ENCODE data around the gene SSBP3. TPM values are rescaled to one million over a fixed set of nuclear protein-coding genes. Genes with fewer than 3 reads are reported as not detected.
"Not testable (repeated sequence)": the region's sequence is repeated elsewhere in the genome, so short reads cannot be mapped to it uniquely, and the experiment has no call there.

The SSBP3 gene
- 84.4 and 89.9 TPM in 2 replicates for total RNA-seq

DNA sequence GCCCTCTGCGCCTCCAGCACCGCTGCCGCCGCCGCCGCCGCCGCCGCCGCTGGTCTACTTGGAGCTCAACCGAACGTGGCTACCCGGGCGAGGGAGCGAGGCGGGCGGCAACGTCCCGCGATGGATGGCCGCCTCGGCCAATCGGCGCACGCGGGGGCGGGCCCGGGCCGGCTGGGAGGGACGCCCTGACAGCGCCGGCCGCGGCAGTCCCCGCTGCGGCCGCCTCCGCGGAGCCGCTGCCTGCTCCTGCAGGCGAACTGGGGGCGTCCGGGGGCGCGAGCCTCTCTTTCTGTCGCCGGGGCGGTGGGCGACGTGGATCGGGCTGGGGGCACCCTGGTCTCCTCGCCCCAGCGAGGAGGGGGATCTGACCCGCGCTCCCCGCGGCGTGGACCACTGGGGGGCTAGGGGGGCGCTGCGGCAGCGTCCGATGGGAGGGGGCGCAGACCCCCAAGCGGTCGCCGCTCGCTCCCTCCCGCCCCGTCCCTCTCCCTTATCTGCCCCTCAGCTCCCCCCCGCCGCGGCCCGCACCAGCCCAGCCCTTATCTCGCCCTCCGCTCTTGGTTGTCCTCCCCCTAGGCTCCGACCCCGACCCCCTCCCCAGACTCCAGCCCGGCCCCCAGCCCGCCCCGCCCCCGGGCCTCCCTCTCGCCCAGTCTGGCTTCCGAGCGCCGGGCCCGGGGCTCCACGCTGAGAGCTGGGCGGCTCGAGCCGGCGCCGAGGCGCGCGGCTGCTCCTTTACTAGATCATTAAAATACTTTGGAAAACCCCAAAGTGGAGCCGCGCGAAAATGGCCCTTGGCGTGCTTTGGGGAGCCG is at the start of gene SSBP3:
TSS of gene SSBP3 (minus strand) at position 56 of the 815 bp plus-strand sequence.
- H3K27ac Mint-ChIP-seq, result peak within 1 kb of the TSS; percentile 94
- no peaks in the 10 kb centered on the region for H3K9me3 Mint-ChIP-seq
- H3K4me3 Mint-ChIP-seq (ENCODE audit: low read depth), result peak within 1 kb of the TSS; percentile 90
- H3K36me3 Mint-ChIP-seq (ENCODE audit: low read depth), result peaks cover 33% of the 10 kb centered on the region
- H3K27me3 Mint-ChIP-seq (ENCODE audit: low read depth), result no peaks in the 10 kb centered on the region
- intact Hi-C loops (cut with micrococcal nuclease), result loop anchor here (1.0 to 10.0 kb wide), 7 partner anchors 82 to 480 kb away; partner anchors contain the start of genes DHCR24, IFT25, LRRC42 and TCEANC2
- DNase-seq (ENCODE audit: low spot score), result peak; percentile 91
- peaks cover 58% of the 10 kb centered on the region for H3K4me1 Mint-ChIP-seq (ENCODE audit: low read depth)

DNA sequence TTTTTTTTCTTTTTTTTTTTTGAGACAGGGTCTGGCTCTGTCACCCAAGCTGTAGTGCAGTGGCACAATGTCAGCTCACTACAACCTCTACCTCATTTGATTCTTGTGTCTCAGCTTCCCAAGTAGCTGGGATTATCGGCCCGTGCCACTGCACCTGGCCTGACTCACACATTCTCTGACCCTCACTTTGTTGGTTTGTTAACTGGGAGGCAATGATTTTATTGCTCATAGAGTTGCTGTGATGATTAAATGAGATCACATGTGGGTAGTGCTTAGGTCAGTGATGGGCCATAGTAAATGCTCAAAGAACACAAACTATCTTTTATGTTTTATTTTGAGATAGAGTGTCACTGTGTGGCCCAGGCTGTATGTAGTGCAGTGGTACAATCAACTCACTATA is 47.3 kb upstream of the SSBP3 start:
- no peaks in the 10 kb centered on the region for H3K36me3 Mint-ChIP-seq (ENCODE audit: low read depth)
- DNase-seq (ENCODE audit: low spot score), result no peak
- H3K4me3 Mint-ChIP-seq (ENCODE audit: low read depth), result no peak overlapping the region
- H3K27ac Mint-ChIP-seq, result no peak overlapping the region
- peaks cover 7% of the 10 kb centered on the region for H3K27me3 Mint-ChIP-seq (ENCODE audit: low read depth)
- H3K4me1 Mint-ChIP-seq (ENCODE audit: low read depth), result no peaks in the 10 kb centered on the region
- intact Hi-C loops (cut with micrococcal nuclease), result no loop called here
- no peaks in the 10 kb centered on the region for H3K9me3 Mint-ChIP-seq

DNA sequence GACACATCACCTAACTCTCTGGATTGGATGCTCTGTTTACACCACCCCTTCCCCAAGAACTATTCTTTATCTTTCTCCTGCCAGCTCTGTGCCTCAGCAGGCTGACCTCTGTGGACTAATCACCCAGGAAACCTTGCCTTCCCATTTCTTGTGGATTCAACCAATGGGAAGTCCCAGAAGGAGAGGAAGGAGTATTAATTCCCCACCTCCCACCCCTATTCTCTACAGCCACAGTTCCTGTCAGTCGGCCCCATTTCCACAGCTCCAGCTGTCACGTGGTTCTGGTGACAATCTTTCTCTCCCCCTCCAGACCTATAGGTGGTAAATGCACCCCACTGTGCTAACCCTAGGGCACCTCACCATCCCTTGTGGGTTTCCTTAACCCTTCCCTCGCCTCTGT is 46.8 kb upstream of the SSBP3 start:
- no peaks in the 10 kb centered on the region for H3K4me1 Mint-ChIP-seq (ENCODE audit: low read depth)
- DNase-seq (ENCODE audit: low spot score), result no peak
- intact Hi-C loops (cut with micrococcal nuclease), result no loop called here
- peaks cover 7% of the 10 kb centered on the region for H3K27me3 Mint-ChIP-seq (ENCODE audit: low read depth)
- H3K4me3 Mint-ChIP-seq (ENCODE audit: low read depth), result no peak overlapping the region
- no peaks in the 10 kb centered on the region for H3K9me3 Mint-ChIP-seq
- H3K27ac Mint-ChIP-seq, result no peak overlapping the region
- no peaks in the 10 kb centered on the region for H3K36me3 Mint-ChIP-seq (ENCODE audit: low read depth)

GRCh38 chr1:54449431-54449830 is 43.2 kb upstream of the SSBP3 start:
- H3K4me3 Mint-ChIP-seq (ENCODE audit: low read depth); H3K4me1 Mint-ChIP-seq (ENCODE audit: low read depth); H3K9me3 Mint-ChIP-seq; DNase-seq (ENCODE audit: low spot score); H3K27ac Mint-ChIP-seq; intact Hi-C loops (cut with micrococcal nuclease); H3K36me3 Mint-ChIP-seq (ENCODE audit: low read depth): not testable (repeated sequence)
- peaks cover 18% of the 10 kb centered on the region for H3K27me3 Mint-ChIP-seq (ENCODE audit: low read depth)

- intact Hi-C loops (cut with micrococcal nuclease); H3K27ac Mint-ChIP-seq; H3K36me3 Mint-ChIP-seq (ENCODE audit: low read depth); H3K4me3 Mint-ChIP-seq (ENCODE audit: low read depth); DNase-seq (ENCODE audit: low spot score); H3K9me3 Mint-ChIP-seq; H3K4me1 Mint-ChIP-seq (ENCODE audit: low read depth): not testable (repeated sequence)
- H3K27me3 Mint-ChIP-seq (ENCODE audit: low read depth), result peaks cover 18% of the 10 kb centered on the region
Observed at GRCh38 chr1:54448801-54449200, 42.6 kb upstream of the SSBP3 start.

GRCh38 chr1:54447081-54447480 is 40.9 kb upstream of the SSBP3 start:
- intact Hi-C loops (cut with micrococcal nuclease); H3K9me3 Mint-ChIP-seq; H3K4me3 Mint-ChIP-seq (ENCODE audit: low read depth); DNase-seq (ENCODE audit: low spot score); H3K27ac Mint-ChIP-seq; H3K4me1 Mint-ChIP-seq (ENCODE audit: low read depth); H3K36me3 Mint-ChIP-seq (ENCODE audit: low read depth): not testable (repeated sequence)
- peaks cover 15% of the 10 kb centered on the region for H3K27me3 Mint-ChIP-seq (ENCODE audit: low read depth)

DNA sequence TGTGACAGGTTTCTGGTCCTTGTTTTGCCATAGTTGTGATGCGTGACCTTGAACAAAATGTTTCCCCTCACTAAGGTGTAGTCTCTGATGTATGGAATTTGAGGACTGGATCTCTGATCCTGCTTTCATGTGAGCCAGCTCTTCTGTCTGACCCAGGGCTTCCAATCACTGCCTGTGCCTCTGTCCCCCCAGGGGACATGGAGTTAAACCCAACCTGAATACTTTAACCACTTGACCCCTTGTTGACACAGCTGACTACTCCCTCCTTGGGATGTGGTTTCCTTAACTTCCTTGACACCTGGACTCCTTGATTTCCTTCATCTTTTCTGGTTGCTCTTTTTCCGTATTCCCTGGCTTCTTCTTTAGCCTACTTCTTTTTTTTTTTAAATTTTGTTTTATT is 36.0 kb upstream of the SSBP3 start:
- no peaks in the 10 kb centered on the region for H3K4me1 Mint-ChIP-seq (ENCODE audit: low read depth)
- no peaks in the 10 kb centered on the region for H3K36me3 Mint-ChIP-seq (ENCODE audit: low read depth)
- no peaks in the 10 kb centered on the region for H3K9me3 Mint-ChIP-seq
- H3K27me3 Mint-ChIP-seq (ENCODE audit: low read depth), result peaks cover 8% of the 10 kb centered on the region
- no peak overlapping the region for H3K4me3 Mint-ChIP-seq (ENCODE audit: low read depth)
- intact Hi-C loops (cut with micrococcal nuclease), result no loop called here
- no peak for DNase-seq (ENCODE audit: low spot score)
- no peak overlapping the region for H3K27ac Mint-ChIP-seq

DNA sequence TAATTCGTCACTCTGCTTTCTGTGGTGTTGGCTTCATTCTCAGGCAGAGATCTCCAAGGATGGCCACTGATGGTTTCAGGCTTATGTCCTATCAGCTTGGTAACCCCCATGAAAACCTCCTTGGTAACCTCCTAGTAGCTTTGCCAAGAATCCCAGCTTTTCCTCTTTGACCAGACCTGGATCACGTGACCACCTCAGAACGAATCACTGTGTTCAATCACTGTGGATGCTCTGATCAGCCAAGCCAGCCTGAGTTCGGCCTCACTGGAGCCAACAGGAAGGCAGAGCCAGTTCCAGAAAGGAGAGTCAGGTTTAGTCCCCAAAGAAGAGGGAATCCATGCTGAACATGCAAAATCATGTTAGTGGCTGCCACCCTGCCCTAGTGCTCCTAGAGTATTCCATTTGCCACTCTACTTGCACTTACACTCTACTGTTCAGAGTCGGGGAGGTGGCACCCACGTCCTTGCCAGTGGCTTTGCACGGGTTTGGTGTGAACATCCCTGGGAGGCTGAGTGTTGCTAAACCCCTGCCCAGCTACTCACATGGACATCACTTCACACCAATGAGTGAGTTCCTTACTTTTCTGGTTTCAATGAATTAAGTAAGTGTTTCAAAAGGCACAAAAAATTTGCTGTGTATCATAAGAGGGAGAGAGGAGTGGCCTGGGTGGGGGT is 33.5 kb upstream of the SSBP3 start:
- no peak overlapping the region for H3K4me3 Mint-ChIP-seq (ENCODE audit: low read depth)
- H3K27ac Mint-ChIP-seq, result no peak overlapping the region
- H3K4me1 Mint-ChIP-seq (ENCODE audit: low read depth), result no peaks in the 10 kb centered on the region
- no peaks in the 10 kb centered on the region for H3K9me3 Mint-ChIP-seq
- H3K36me3 Mint-ChIP-seq (ENCODE audit: low read depth), result no peaks in the 10 kb centered on the region
- intact Hi-C loops (cut with micrococcal nuclease), result no loop called here
- no peak for DNase-seq (ENCODE audit: low spot score)
- peaks cover 3% of the 10 kb centered on the region for H3K27me3 Mint-ChIP-seq (ENCODE audit: low read depth)

DNA sequence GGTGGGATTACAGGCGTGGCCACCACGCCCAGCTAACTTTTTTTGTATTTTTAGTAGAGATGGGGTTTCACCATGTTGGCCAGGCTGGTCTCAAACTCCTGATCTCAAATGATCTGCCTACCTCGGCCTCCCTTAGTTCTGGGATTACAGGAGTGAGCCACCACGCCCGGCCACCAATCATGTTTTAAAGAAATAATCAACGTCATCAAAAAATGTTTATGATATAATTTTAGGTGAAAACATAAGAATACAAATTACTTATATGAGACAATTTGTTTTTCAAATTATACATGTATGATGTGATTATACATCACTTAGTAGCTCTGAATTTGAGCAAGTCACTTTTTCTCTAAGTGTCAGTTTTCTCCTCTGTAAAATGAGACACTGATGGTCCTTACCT is 31.6 kb upstream of the SSBP3 start:
- DNase-seq (ENCODE audit: low spot score), result no peak
- intact Hi-C loops (cut with micrococcal nuclease), result no loop called here
- H3K4me1 Mint-ChIP-seq (ENCODE audit: low read depth), result no peaks in the 10 kb centered on the region
- no peak overlapping the region for H3K4me3 Mint-ChIP-seq (ENCODE audit: low read depth)
- no peak overlapping the region for H3K27ac Mint-ChIP-seq
- H3K27me3 Mint-ChIP-seq (ENCODE audit: low read depth), result peaks cover 5% of the 10 kb centered on the region
- H3K9me3 Mint-ChIP-seq, result no peaks in the 10 kb centered on the region
- H3K36me3 Mint-ChIP-seq (ENCODE audit: low read depth), result no peaks in the 10 kb centered on the region

DNA sequence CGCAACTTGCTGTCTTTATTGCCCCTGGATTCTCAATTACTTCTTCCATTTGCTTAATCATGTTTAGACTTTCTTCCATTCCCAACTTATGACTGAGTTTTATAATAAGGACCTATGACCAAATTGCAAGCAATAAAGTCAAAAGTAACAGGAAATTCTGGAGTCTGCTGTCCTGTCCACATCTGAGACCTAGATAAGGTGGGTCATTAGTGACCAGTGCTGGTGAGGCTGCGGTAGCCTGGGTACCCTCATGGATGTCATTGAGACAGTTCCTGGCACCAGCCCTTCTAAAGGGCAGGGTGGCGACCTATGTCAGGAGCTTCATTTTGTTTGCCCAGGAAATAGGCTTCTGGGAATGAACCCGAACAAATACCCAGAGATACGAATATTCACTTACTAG is 30.6 kb upstream of the SSBP3 start:
- intact Hi-C loops (cut with micrococcal nuclease), result no loop called here
- no peaks in the 10 kb centered on the region for H3K4me1 Mint-ChIP-seq (ENCODE audit: low read depth)

DNA sequence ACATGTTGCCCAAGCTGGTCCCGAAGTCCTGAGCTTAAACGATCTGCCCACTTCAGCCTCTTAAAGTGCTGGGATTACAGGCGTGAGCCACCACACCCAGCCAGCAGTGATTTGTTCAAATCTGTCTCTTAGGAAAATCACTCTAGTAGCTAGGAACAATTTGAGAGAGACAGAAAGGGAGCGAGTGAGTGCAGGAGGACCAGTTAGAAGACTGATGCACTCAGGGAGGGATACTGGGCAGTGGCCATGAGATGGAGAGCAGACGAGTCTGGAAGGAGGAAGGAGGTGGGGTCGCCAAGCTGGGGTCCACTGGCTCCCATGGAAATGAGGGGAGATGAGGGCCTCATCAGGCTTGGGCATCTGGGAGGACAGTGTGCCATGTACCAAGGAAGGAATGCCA is 23.6 kb upstream of the SSBP3 start:
- Mint-ChIP-seq H3K4me1 (ENCODE audit: low read depth) (no peaks in the 10 kb centered on the region), H3K9me3 (no peaks in the 10 kb centered on the region), H3K27me3 (ENCODE audit: low read depth) (peaks cover 3% of the 10 kb centered on the region), H3K36me3 (ENCODE audit: low read depth) (no peaks in the 10 kb centered on the region), H3K27ac (no peak overlapping the region), H3K4me3 (ENCODE audit: low read depth) (no peak overlapping the region)
- DNase-seq (ENCODE audit: low spot score), result no peak
- intact Hi-C loops (cut with micrococcal nuclease), result no loop called here

More for the DNA sequence above, 30.6 kb upstream of the SSBP3 start:
- H3K4me3 Mint-ChIP-seq (ENCODE audit: low read depth), result no peak overlapping the region
- no peak for DNase-seq (ENCODE audit: low spot score)
- no peaks in the 10 kb centered on the region for H3K36me3 Mint-ChIP-seq (ENCODE audit: low read depth)
- H3K9me3 Mint-ChIP-seq, result no peaks in the 10 kb centered on the region
- peaks cover 5% of the 10 kb centered on the region for H3K27me3 Mint-ChIP-seq (ENCODE audit: low read depth)
- H3K27ac Mint-ChIP-seq, result no peak overlapping the region

- intact Hi-C loops (cut with micrococcal nuclease), result no loop called here
- Mint-ChIP-seq H3K4me3 (ENCODE audit: low read depth) (no peak overlapping the region), H3K36me3 (ENCODE audit: low read depth) (no peaks in the 10 kb centered on the region), H3K9me3 (no peaks in the 10 kb centered on the region), H3K27me3 (ENCODE audit: low read depth) (peaks cover 1% of the 10 kb centered on the region), H3K27ac (no peak overlapping the region), H3K4me1 (ENCODE audit: low read depth) (no peaks in the 10 kb centered on the region)
- DNase-seq (ENCODE audit: low spot score), result no peak
Observed at GRCh38 chr1:54428837-54429518, 22.8 kb upstream of the SSBP3 start.

GRCh38 chr1:54425152-54425584 is 19.0 kb upstream of the SSBP3 start:
- Mint-ChIP-seq H3K27me3 (ENCODE audit: low read depth) (peaks cover 5% of the 10 kb centered on the region), H3K4me3 (ENCODE audit: low read depth) (no peak overlapping the region), H3K36me3 (ENCODE audit: low read depth) (no peaks in the 10 kb centered on the region), H3K9me3 (no peaks in the 10 kb centered on the region), H3K27ac (no peak overlapping the region), H3K4me1 (ENCODE audit: low read depth) (no peaks in the 10 kb centered on the region)
- intact Hi-C loops (cut with micrococcal nuclease), result no loop called here
- no peak for DNase-seq (ENCODE audit: low spot score)
